GM12878 (cell line): ENCODE measurements around the gene TRERF1. TPM values are rescaled to one million over a fixed set of nuclear protein-coding genes. Genes with fewer than 3 reads are reported as not detected.

ENCODE experiments used
- ATAC-seq: fragments of 200-7000 bp; cut with Tn5 transposase; 3 replicates; pipeline ENCODE4 v1.9.1; 2020; ENCODE audit warnings: mild to moderate bottlenecking, moderate library complexity
- BruUV-seq: library from RNA; stranded (reverse); fragments of 400-500 nt; replicated peaks from 2 replicates; lab custom pipeline; 2021; lab: Mats Ljungman, UMichigan
- CTCF ChIA-PET: fragments of 300-600 bp; sonication (Branson Sonifier 250); formaldehyde crosslinking; extraction: SDS; loops from one replicate; lab custom pipeline; 2021; ENCODE audit warnings: inconsistent platforms; lab: Yijun Ruan, JAX
- POLR2A ChIA-PET: fragments of 350-600 bp; formaldehyde crosslinking; extraction: SDS; loops from one replicate; lab custom pipeline; 2021; ENCODE audit warnings: inconsistent platforms; lab: Charles Lee
- RAD21 ChIA-PET: fragments of 300-600 bp; sonication (Branson Sonifier 250); formaldehyde crosslinking; loops from one replicate; lab custom pipeline; 2023; ENCODE audit warnings: antibody characterized with exemption; ENCODE audit not compliant: unreplicated experiment; lab: Charles Lee
- SMC1A ChIA-PET: fragments of 300-600 bp; sonication (Branson Sonifier 250); formaldehyde crosslinking; loops from one replicate; lab custom pipeline; 2023; ENCODE audit not compliant: unreplicated experiment, uncharacterized antibody; lab: Charles Lee
- DNase-seq: peaks from one replicate; pipeline ENCODE4 v3.0.0-alpha.2; 2011; ENCODE audit warnings: low read depth, low spot score
- FAIRE-seq: peaks from 3 replicates; lab custom pipeline; 2011; peaks lifted over from hg19 to GRCh38; lab: Jason Lieb, UNC
- H2AFZ ChIP-seq: 2 replicates; pipeline ENCODE4 v1.6.0; 2011; ENCODE audit warnings: low read depth, low read length, control low read depth; ENCODE audit not compliant: control insufficient read depth
- H3K27ac ChIP-seq: 2 replicates; pipeline ENCODE4 v1.5.1; 2011; ENCODE audit warnings: control low read depth; ENCODE audit not compliant: control insufficient read depth, insufficient read depth
- H3K27me3 ChIP-seq, 2 experiments: replicated peaks in 1 of 2; 2 replicates each; pipeline versions ENCODE4 v1.6.0 to v1.6.1; 2011; ENCODE audit warnings: low read length in 1 of 2; ENCODE audit not compliant: control insufficient read depth in 2 of 2, insufficient read depth in 2 of 2
- H3K36me3 ChIP-seq, 2 experiments: 2 replicates each; pipeline ENCODE4 v1.5.1; 2011; ENCODE audit warnings: low read length in 1 of 2; ENCODE audit not compliant: control insufficient read depth in 2 of 2, insufficient read depth in 2 of 2
- H3K4me1 ChIP-seq: 2 replicates; pipeline ENCODE4 v1.6.1; 2011; ENCODE audit warnings: mild to moderate bottlenecking, low read length, moderate library complexity, mixed read lengths; ENCODE audit not compliant: control insufficient read depth, insufficient read depth
- H3K4me2 ChIP-seq: 2 replicates; pipeline ENCODE4 v1.6.0; 2011; ENCODE audit warnings: control low read depth; ENCODE audit not compliant: control insufficient read depth, insufficient read depth
- H3K4me3 ChIP-seq: fragments of 200-600 bp; sonication (generic); 2 replicates; pipeline ENCODE4 v1.5.1; 2016
- H3K79me2 ChIP-seq: 2 replicates; pipeline ENCODE4 v1.6.0; 2011; ENCODE audit warnings: low read length; ENCODE audit not compliant: control insufficient read depth, insufficient read depth
- H3K9ac ChIP-seq: 2 replicates; pipeline ENCODE4 v1.8.0; 2011; ENCODE audit warnings: low read length, control low read depth, mixed read lengths; ENCODE audit not compliant: control insufficient read depth, insufficient read depth
- H3K9me3 ChIP-seq: replicated peaks from 3 replicates; pipeline ENCODE4 v1.5.1; 2011; ENCODE audit warnings: mild to moderate bottlenecking, low read length; ENCODE audit not compliant: control insufficient read depth, insufficient read depth
- H4K20me1 ChIP-seq: 2 replicates; pipeline ENCODE4 v1.6.0; 2011; ENCODE audit not compliant: control insufficient read depth, insufficient read depth
- BCL3 ChIP-seq: IDR thresholded peaks from 2 replicates; pipeline ENCODE4 v1.6.1; 2011; ENCODE audit warnings: borderline replicate concordance, low read depth, mild to moderate bottlenecking, moderate library complexity, low read length; ENCODE audit not compliant: insufficient read depth, poor library complexity, severe bottlenecking
- CTCF ChIP-seq, 3 experiments: IDR thresholded peaks in 2 of 3; conservative IDR thresholded peaks in 1 of 3; 2 replicates each; pipeline ENCODE4 v1.5.1; 2011; ENCODE audit warnings: low read depth in 3 of 3, low read length in 3 of 3, mild to moderate bottlenecking in 3 of 3, control low read depth in 2 of 3, moderate library complexity in 2 of 3, inconsistent platforms in 1 of 3, mixed read lengths in 1 of 3; ENCODE audit not compliant: control insufficient read depth in 2 of 3, insufficient read depth in 1 of 3; ENCODE audit errors: extremely low read depth in 1 of 3
- RAD21 ChIP-seq: IDR thresholded peaks from 2 replicates; pipeline ENCODE4 v1.6.1; 2011; ENCODE audit warnings: mild to moderate bottlenecking, low read depth, low read length, moderate library complexity; ENCODE audit not compliant: insufficient read depth
- SMC3 ChIP-seq: IDR thresholded peaks from 2 replicates; pipeline ENCODE4 v1.6.1; 2011; ENCODE audit warnings: low read length, improper control_type of control experiment, borderline replicate concordance
- ZNF384 ChIP-seq: IDR thresholded peaks from 2 replicates; pipeline ENCODE4 v1.6.1; 2012; ENCODE audit warnings: low read depth, mild to moderate bottlenecking, low read length, improper control_type of control experiment, borderline replicate concordance
- WGBS: methylation state at CpG from one replicate; pipeline ENCODE4 v1.1.6; 2016; ENCODE audit warnings: low lambda C conversion rate; ENCODE audit not compliant: insufficient replicate concordance, insufficient coverage; ENCODE audit errors: missing lambda C conversion rate; 5-methylcytosine and 5-hydroxymethylcytosine counted together
- in situ Hi-C: fragments of 300-500 bp; cut with MboI; formaldehyde crosslinking; loops from 9 replicates; pipeline ENCODE4 v1.14.3; 2018; ENCODE audit warnings: mixed read lengths
- intact Hi-C: fragments of 100-400 bp; cut with micrococcal nuclease; formaldehyde crosslinking; loops from one replicate; pipeline ENCODE4 v1.14.2; 2022; ENCODE audit not compliant: unreplicated experiment
- polyA plus RNA-seq, 11 experiments: library from polyadenylated mRNA; depleted of rRNA in 4 of 11; unstranded in 6 of 11; stranded (reverse) in 5 of 11; fragments of >200 nt; fragmentation: Nextera tagmentation in 4 of 11; fragmentation: Illumina TruSeq in 1 of 11; extraction: Ambion mirVana in 4 of 11; extraction: Trizol in 1 of 11; gene quantifications; 1 replicate in 1 of 11; 2 replicates in 10 of 11; pipeline versions ENCODE4 v1.2.1 to v1.2.3, GENCODE V29; 2011 to 2016; ENCODE audit warnings: inconsistent platforms in 2 of 11, missing spikeins in 2 of 11, low read depth in 1 of 11
- total RNA-seq, 4 experiments: library from RNA; depleted of rRNA in 3 of 4; stranded (reverse); fragments of >200 nt in 3 of 4; fragmentation: Illumina TruSeq in 1 of 4; extraction: Trizol in 1 of 4; gene quantifications; 2 replicates each; pipeline versions ENCODE4 v1.2.1 to v1.2.3, GENCODE V29; 2013 to 2021

TRERF1 gene
- total and polyA plus RNA-seq, 10 of the 15 experiments (the other 5 are each of a cell fraction or from before 2014, with no cell fraction given), result 2.2 to 19.4 (median 7.2) TPM

- RAD21 ChIA-PET, result interaction anchor here (0.7 to 4.3 kb wide), 7 partner anchors 17 to 317 kb away, joined by 3 to 17 read pairs (median 4); no protein-coding TSS in a partner anchor
- POLR2A ChIA-PET, result interaction anchor here (0.5 kb wide), 1 partner anchor 36 kb away, joined by 5 read pairs; no protein-coding TSS in a partner anchor
- Histone ChIP-seq H4K20me1 (no peaks in the 10 kb centered on the region), H3K4me3 (no peak overlapping the region), H3K4me1 (no peaks in the 10 kb centered on the region), H3K4me2 (no peak overlapping the region), H3K36me3 (no peaks in the 10 kb centered on the region), H3K9ac (no peak overlapping the region), H3K79me2 (no peaks in the 10 kb centered on the region), H3K27ac (no peak overlapping the region), H3K27me3 (no peaks in the 10 kb centered on the region), H3K9me3 (no peaks in the 10 kb centered on the region), H2AFZ (no peak overlapping the region)
- intact Hi-C loops (no loop called here), in situ Hi-C loops (no loop called here)
- SMC1A ChIA-PET, result interaction anchor here (0.6 to 2.2 kb wide), 12 partner anchors 14 to 317 kb away, joined by 3 to 15 read pairs (median 4); no protein-coding TSS in a partner anchor
- 68% methylated on average over 8 of the region's 8 CpGs for WGBS
- DNase-seq, result no peak
- BruUV-seq, result no TSS peak
- CTCF ChIA-PET, result interaction anchor here (0.6 to 7.1 kb wide), 18 partner anchors 14 to 653 kb away, joined by 3 to 68 read pairs (median 4); partner anchors contain the start of gene MRPS10
- peak; percentile 79 for ATAC-seq
- TF ChIP-seq ZNF384, result peak; percentile 56; the same call in 1 of the 2 replicates
- no peak for TF ChIP-seq BCL3
- peak; percentile 46 to 70 (median 54); a peak in 5 of 6 replicates for TF ChIP-seq CTCF (IDR thresholded peaks at IDR 0.05 in 2 of 3, conservative IDR thresholded peaks at IDR 0.05 in 1 of 3; ENCODE audit: control insufficient read depth in 2 of 3, extremely low read depth in 1 of 3, insufficient read depth in 1 of 3, low read depth in 3 of 3, low read length in 3 of 3)
- TF ChIP-seq SMC3, result peak; percentile 46; the same call in 1 of the 2 replicates
- TF ChIP-seq RAD21, result peak; percentile 66
- TF ChIP-seq, all 136 proteins: peak for 4
- FAIRE-seq, result no peak
Observed at GRCh38 chr6:42230345-42231321, 221.1 kb downstream of the TRERF1 start.
